Osteoblast (primary cell): ENCODE measurements around the gene FLYWCH1. TPM values are rescaled to one million over a fixed set of nuclear protein-coding genes. Genes with fewer than 3 reads are reported as not detected.

Source experiments
- DNase-seq: peaks from one replicate; pipeline ENCODE4 v3.0.0; 2011; ENCODE audit warnings: low spot score, mixed read lengths; ENCODE audit not compliant: insufficient read length; ENCODE audit errors: missing footprints
- H2AFZ ChIP-seq: 2 replicates; pipeline ENCODE4 v1.6.0; 2011; ENCODE audit warnings: mild to moderate bottlenecking, low read length
- H3K27ac ChIP-seq: 2 replicates; pipeline ENCODE4 v1.5.1; 2011; ENCODE audit warnings: mild to moderate bottlenecking, low read depth, low read length, moderate library complexity
- H3K27me3 ChIP-seq: 2 replicates; pipeline ENCODE4 v1.6.0; 2012; ENCODE audit warnings: mild to moderate bottlenecking, control low read depth, inconsistent platforms, low read length, moderate library complexity; ENCODE audit not compliant: insufficient read depth
- H3K36me3 ChIP-seq: 2 replicates; pipeline ENCODE4 v1.5.1; 2011; ENCODE audit warnings: mild to moderate bottlenecking, low read length, control low read depth, moderate library complexity; ENCODE audit not compliant: insufficient read depth
- H3K4me1 ChIP-seq: 2 replicates; pipeline ENCODE4 v1.5.1; 2011; ENCODE audit warnings: mild to moderate bottlenecking, low read length, control low read depth, moderate library complexity; ENCODE audit not compliant: insufficient read depth
- H3K4me2 ChIP-seq: 2 replicates; pipeline ENCODE4 v1.6.0; 2011; ENCODE audit warnings: mild to moderate bottlenecking, low read length; ENCODE audit not compliant: insufficient read depth
- H3K4me3 ChIP-seq: fragments of 200-600 bp; sonication (generic); 3 replicates; pipeline ENCODE4 v1.5.1; 2012; ENCODE audit warnings: mild to moderate bottlenecking, low read length, inconsistent platforms; ENCODE audit not compliant: insufficient read depth
- H3K79me2 ChIP-seq: 2 replicates; pipeline ENCODE4 v1.6.0; 2012; ENCODE audit warnings: mild to moderate bottlenecking, low read length, control low read depth, inconsistent platforms; ENCODE audit not compliant: insufficient read depth
- H3K9me3 ChIP-seq: 2 replicates; pipeline ENCODE4 v1.5.1; 2011; ENCODE audit warnings: low read depth, low read length, control low read depth
- H4K20me1 ChIP-seq: 2 replicates; pipeline ENCODE4 v1.6.0; 2012; ENCODE audit warnings: mild to moderate bottlenecking, low read length, control low read depth; ENCODE audit not compliant: insufficient read depth
- total RNA-seq: library from RNA; depleted of rRNA; stranded (reverse); fragments of >200 nt; gene quantifications from 2 replicates; pipeline ENCODE4 v1.2.3, GENCODE V29; 2012
- TF ChIP-seq, protein P1 (sequence below): IDR thresholded peaks from 2 replicates; pipeline ENCODE4 v1.5.1; 2011; ENCODE audit warnings: mild to moderate bottlenecking, low read depth, low read length, moderate library complexity; ENCODE audit errors: extremely low read depth

The FLYWCH1 gene
- total RNA-seq, 1 donor: 56.5 TPM

DNA sequence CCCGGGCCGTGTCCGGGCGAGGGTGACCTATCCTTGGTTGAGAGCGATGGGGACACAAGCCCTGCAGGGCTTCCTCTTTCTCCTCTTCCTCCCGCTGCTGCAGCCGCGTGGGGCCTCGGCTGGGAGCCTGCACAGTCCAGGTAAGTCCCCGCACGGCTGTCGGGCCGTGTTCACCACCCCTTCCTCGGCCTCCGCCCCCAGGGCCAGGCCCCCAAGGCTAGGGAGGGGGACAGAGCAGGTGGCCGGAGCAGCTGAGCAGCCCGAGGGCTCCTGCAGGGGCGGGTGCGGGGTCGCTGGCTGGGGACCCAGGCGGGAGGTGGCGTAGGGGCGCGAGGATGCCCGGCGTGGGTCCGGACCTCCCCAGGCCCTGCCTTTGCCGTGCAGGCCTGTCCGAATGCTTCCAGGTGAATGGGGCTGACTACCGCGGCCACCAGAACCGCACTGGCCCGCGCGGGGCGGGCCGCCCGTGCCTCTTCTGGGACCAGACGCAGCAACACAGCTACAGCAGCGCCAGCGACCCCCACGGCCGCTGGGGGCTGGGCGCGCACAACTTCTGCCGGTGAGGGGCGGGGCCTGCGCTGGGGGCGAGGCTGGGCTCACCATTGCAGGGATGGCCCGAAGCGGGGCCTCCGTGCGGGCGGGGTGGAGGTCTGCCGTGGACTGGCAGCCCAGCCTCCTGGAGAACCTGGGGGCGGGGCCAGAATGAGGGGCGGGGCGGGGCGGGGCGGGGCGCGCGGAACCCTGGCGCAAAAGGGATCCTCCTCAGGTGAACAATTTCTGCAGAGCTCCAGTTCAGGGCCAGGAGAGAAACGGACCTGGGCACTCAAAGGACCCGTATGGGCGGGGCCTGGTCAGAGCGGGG lies 53.0 kb downstream of the FLYWCH1 start:
- Histone ChIP-seq H3K27ac (no peak overlapping the region), H4K20me1 (peaks cover 4% of the 10 kb centered on the region), H2AFZ (no peak overlapping the region), H3K27me3 (peaks cover 58% of the 10 kb centered on the region), H3K36me3 (no peaks in the 10 kb centered on the region), H3K4me2 (no peak overlapping the region), H3K4me1 (peaks cover 2% of the 10 kb centered on the region), H3K9me3 (no peaks in the 10 kb centered on the region), H3K79me2 (no peaks in the 10 kb centered on the region), H3K4me3 (no peak overlapping the region)
- TF ChIP-seq, protein P1, sequence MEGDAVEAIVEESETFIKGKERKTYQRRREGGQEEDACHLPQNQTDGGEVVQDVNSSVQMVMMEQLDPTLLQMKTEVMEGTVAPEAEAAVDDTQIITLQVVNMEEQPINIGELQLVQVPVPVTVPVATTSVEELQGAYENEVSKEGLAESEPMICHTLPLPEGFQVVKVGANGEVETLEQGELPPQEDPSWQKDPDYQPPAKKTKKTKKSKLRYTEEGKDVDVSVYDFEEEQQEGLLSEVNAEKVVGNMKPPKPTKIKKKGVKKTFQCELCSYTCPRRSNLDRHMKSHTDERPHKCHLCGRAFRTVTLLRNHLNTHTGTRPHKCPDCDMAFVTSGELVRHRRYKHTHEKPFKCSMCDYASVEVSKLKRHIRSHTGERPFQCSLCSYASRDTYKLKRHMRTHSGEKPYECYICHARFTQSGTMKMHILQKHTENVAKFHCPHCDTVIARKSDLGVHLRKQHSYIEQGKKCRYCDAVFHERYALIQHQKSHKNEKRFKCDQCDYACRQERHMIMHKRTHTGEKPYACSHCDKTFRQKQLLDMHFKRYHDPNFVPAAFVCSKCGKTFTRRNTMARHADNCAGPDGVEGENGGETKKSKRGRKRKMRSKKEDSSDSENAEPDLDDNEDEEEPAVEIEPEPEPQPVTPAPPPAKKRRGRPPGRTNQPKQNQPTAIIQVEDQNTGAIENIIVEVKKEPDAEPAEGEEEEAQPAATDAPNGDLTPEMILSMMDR: no peak
- peak; percentile 94 for DNase-seq

DNA sequence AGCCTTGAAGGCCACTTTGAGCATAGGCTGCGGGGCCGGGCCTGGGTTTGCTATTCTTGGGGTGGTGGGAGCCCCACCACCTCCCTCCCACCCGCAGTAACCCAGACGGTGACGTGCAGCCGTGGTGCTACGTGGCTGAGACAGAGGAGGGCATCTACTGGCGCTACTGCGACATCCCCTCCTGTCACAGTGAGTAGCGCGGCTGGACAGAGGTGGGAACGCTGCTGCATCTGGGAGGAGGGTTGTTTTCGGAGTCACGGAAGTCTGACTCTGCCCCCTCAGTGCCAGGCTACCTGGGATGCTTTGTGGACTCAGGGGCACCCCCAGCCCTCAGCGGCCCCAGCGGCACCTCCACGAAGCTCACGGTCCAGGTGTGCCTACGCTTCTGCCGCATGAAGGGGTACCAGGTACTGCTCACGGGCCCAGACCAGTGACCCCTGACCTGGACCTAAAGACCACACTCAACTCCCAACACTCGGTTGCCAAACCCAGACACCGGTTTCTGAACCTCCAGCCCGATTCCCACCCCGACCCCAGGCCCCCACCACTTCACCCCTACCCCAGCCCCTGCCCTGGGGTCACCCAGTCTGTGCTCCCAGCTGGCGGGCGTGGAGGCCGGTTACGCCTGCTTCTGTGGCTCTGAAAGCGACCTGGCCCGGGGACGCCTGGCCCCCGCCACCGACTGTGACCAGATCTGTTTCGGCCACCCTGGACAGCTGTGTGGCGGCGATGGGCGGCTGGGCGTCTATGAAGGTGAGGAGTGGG lies 54.5 kb downstream of the FLYWCH1 start:
- no peak overlapping the region for H3K4me2 ChIP-seq
- no peak overlapping the region for H2AFZ ChIP-seq
- no peaks in the 10 kb centered on the region for H3K9me3 ChIP-seq
- no peak overlapping the region for H3K27ac ChIP-seq
- peak; percentile 87 for DNase-seq
- TF ChIP-seq, protein P1: no peak
- no peak overlapping the region for H3K4me3 ChIP-seq
- H3K4me1 ChIP-seq: peaks cover 4% of the 10 kb centered on the region
- peaks cover 58% of the 10 kb centered on the region for H3K27me3 ChIP-seq
- H3K36me3 ChIP-seq: no peaks in the 10 kb centered on the region
- H4K20me1 ChIP-seq: peaks cover 12% of the 10 kb centered on the region
- H3K79me2 ChIP-seq: peaks cover 2% of the 10 kb centered on the region

DNA sequence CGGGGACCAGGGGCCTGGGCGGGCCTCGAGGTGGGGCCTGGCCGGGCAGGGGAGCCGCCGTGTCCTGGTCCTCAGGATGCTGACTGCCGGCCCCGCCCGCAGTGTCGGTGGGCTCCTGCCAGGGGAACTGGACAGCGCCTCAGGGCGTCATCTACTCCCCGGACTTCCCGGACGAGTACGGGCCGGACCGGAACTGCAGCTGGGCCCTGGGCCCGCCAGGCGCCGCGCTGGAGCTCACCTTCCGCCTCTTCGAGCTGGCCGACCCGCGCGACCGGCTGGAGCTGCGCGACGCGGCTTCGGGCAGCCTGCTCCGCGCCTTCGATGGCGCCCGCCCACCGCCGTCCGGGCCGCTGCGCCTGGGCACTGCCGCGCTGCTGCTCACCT lies 55.1 kb downstream of the FLYWCH1 start:
- Histone ChIP-seq H3K4me2 (no peak overlapping the region), H2AFZ (no peak overlapping the region), H3K36me3 (no peaks in the 10 kb centered on the region), H3K27me3 (peaks cover 57% of the 10 kb centered on the region), H3K4me1 (peaks cover 4% of the 10 kb centered on the region), H3K9me3 (no peaks in the 10 kb centered on the region), H4K20me1 (peaks cover 11% of the 10 kb centered on the region), H3K79me2 (peaks cover 2% of the 10 kb centered on the region), H3K4me3 (no peak overlapping the region), H3K27ac (no peak overlapping the region)
- TF ChIP-seq, protein P1: no peak
- DNase-seq: peak; percentile 87

DNA sequence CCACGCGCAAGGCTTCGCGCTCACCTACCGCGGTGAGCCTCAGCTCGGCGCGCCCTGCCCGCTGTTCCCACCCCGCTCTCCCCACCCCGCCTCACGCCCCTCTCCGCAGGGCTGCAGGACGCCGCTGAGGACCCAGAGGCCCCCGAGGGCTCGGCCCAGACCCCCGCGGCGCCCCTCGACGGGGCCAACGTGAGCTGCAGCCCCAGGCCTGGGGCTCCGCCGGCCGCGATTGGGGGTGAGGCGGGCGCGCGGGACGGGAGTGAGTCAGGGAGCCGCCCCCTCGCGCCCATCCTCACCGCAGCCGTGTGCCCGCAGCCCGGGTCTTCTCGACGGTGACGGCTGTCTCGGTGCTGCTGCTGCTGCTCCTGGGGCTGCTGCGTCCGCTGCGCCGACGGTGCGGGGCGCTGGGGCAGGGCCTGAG lies 55.5 kb downstream of the FLYWCH1 start:
- H3K4me2 ChIP-seq: no peak overlapping the region
- H3K27ac ChIP-seq: no peak overlapping the region
- H2AFZ ChIP-seq: no peak overlapping the region
- peaks cover 2% of the 10 kb centered on the region for H3K79me2 ChIP-seq
- H3K36me3 ChIP-seq: no peaks in the 10 kb centered on the region
- TF ChIP-seq, protein P1: no peak
- DNase-seq: peak; percentile 58
- peaks cover 4% of the 10 kb centered on the region for H3K4me1 ChIP-seq
- peaks cover 53% of the 10 kb centered on the region for H3K27me3 ChIP-seq
- H4K20me1 ChIP-seq: peaks cover 12% of the 10 kb centered on the region
- H3K9me3 ChIP-seq: no peaks in the 10 kb centered on the region
- H3K4me3 ChIP-seq: no peak overlapping the region
